GM18498 (cell line): ENCODE results near the gene GFPT2.

ENCODE experiments used
- ATAC-seq: cut with Tn5 transposase; IDR thresholded peaks from one replicate; pipeline ENCODE4 v1.9.1; 2021; ENCODE audit warnings: mild to moderate bottlenecking, moderate library complexity; ENCODE audit not compliant: unreplicated experiment

The GFPT2 gene

GRCh38 chr5:180289966-180290365 is 63.2 kb downstream of the GFPT2 start:
- no peak for ATAC-seq

GRCh38 chr5:180289433-180289832 is 63.7 kb downstream of the GFPT2 start:
- no peak for ATAC-seq

GRCh38 chr5:180287868-180288267 is 65.3 kb downstream of the GFPT2 start:
- ATAC-seq = no peak

GRCh38 chr5:180287404-180287803 is 65.7 kb downstream of the GFPT2 start:
- no peak for ATAC-seq

- no peak for ATAC-seq
These were observed 69.0 kb downstream of the GFPT2 start for GRCh38 chr5:180284149-180284548.

GRCh38 chr5:180283026-180283615 is 70.0 kb downstream of the GFPT2 start:
- ATAC-seq = no peak

- no peak for ATAC-seq
These were observed 70.9 kb downstream of the GFPT2 start for GRCh38 chr5:180282281-180282680.

- no peak for ATAC-seq
These were observed 71.4 kb downstream of the GFPT2 start for GRCh38 chr5:180281706-180282105.

- ATAC-seq = no peak
These were observed 78.4 kb downstream of the GFPT2 start for GRCh38 chr5:180274695-180275094.

- ATAC-seq = no peak
These were observed 81.9 kb downstream of the GFPT2 start for GRCh38 chr5:180271221-180271620.

GRCh38 chr5:180259260-180259611 is 93.9 kb downstream of the GFPT2 start:
- ATAC-seq = no peak

GRCh38 chr5:180253036-180253824 is 99.9 kb downstream of the GFPT2 start:
- no peak for ATAC-seq

- ATAC-seq = no peak
These were observed 101.2 kb downstream of the GFPT2 start for GRCh38 chr5:180251887-180252286.

GRCh38 chr5:180251141-180251540 is 102.0 kb downstream of the GFPT2 start:
- no peak for ATAC-seq
